SK-N-SH treated with all-trans-retinoic acid at 6 μM for 48 hours (cell line): ENCODE results near the gene PPIP5K2.

Experiments used
- ATAC-seq: fragments of 200-7000 bp; cut with Tn5 transposase; 3 replicates; pipeline ENCODE4 v1.9.1; 2020; ENCODE audit warnings: mild to moderate bottlenecking, moderate library complexity
- ARNTL ChIP-seq: fragments of 450-650 bp; formaldehyde crosslinking; IDR thresholded peaks from 2 replicates; pipeline ENCODE4 v1.5.0; 2020; ENCODE audit warnings: low read depth, mild to moderate bottlenecking, moderate library complexity, borderline replicate concordance
- BACH2 ChIP-seq: fragments of 250-450 bp; sonication (Bioruptor Pico); IDR thresholded peaks from 2 replicates; pipeline ENCODE4 v1.9.0; 2021; ENCODE audit warnings: mild to moderate bottlenecking, borderline replicate concordance
- CREB5 ChIP-seq: fragments of 250-450 bp; sonication (Bioruptor Pico); IDR thresholded peaks from 2 replicates; pipeline ENCODE4 v1.5.1; 2020; ENCODE audit warnings: low read depth, mild to moderate bottlenecking, moderate library complexity
- CSDC2 ChIP-seq: fragments of 250-450 bp; sonication (Bioruptor Pico); IDR thresholded peaks from 2 replicates; pipeline ENCODE4 v1.5.0; 2020; ENCODE audit warnings: mild to moderate bottlenecking, moderate library complexity
- CSRNP3 ChIP-seq: fragments of 250-450 bp; sonication (Bioruptor Pico); IDR thresholded peaks from 2 replicates; pipeline ENCODE4 v1.5.1; 2021; ENCODE audit warnings: mild to moderate bottlenecking, moderate library complexity
- ESRRG ChIP-seq: fragments of 250-450 bp; sonication (Bioruptor Pico); IDR thresholded peaks from 2 replicates; pipeline ENCODE4 v1.6.1; 2021; ENCODE audit warnings: mild to moderate bottlenecking
- GLIS3 ChIP-seq: fragments of 250-450 bp; sonication (Bioruptor Pico); IDR thresholded peaks from 2 replicates; pipeline ENCODE4 v1.5.0; 2020; ENCODE audit warnings: mild to moderate bottlenecking, moderate library complexity
- ISL1 ChIP-seq: fragments of 250-450 bp; sonication (Bioruptor Pico); IDR thresholded peaks from 2 replicates; pipeline ENCODE4 v2.1.2; 2022; ENCODE audit warnings: mild to moderate bottlenecking, moderate library complexity
- OSR1 ChIP-seq: fragments of 250-450 bp; sonication (Bioruptor Pico); IDR thresholded peaks from 2 replicates; pipeline ENCODE4 v1.8.0; 2022; ENCODE audit warnings: moderate library complexity, mild to moderate bottlenecking, inconsistent platforms
- POU6F1 ChIP-seq: fragments of 250-450 bp; sonication (Bioruptor Pico); IDR thresholded peaks from 2 replicates; pipeline ENCODE4 v1.8.0; 2021; ENCODE audit warnings: low read depth, mild to moderate bottlenecking, moderate library complexity, borderline replicate concordance
- PPARA ChIP-seq: fragments of 250-450 bp; sonication (Bioruptor Pico); IDR thresholded peaks from 2 replicates; pipeline ENCODE4 v1.5.0; 2020; ENCODE audit warnings: mild to moderate bottlenecking, borderline replicate concordance
- RARB ChIP-seq: fragments of 250-450 bp; sonication (Bioruptor Pico); IDR thresholded peaks from 2 replicates; pipeline ENCODE4 v1.8.0; 2021; ENCODE audit warnings: mild to moderate bottlenecking, moderate library complexity
- SNAI2 ChIP-seq: fragments of 250-450 bp; sonication (Bioruptor Pico); IDR thresholded peaks from 2 replicates; pipeline ENCODE4 v1.5.0; 2020; ENCODE audit warnings: mild to moderate bottlenecking, moderate library complexity
- TCF4 ChIP-seq: fragments of 250-450 bp; sonication (Bioruptor Pico); IDR thresholded peaks from 2 replicates; pipeline ENCODE4 v1.8.0; 2021; ENCODE audit warnings: mild to moderate bottlenecking, moderate library complexity, borderline replicate concordance
- TOX ChIP-seq: fragments of 250-450 bp; sonication (Bioruptor Pico); IDR thresholded peaks from 2 replicates; pipeline ENCODE4 v1.8.0; 2021; ENCODE audit warnings: mild to moderate bottlenecking, moderate library complexity, borderline replicate concordance
- ZC3H10 ChIP-seq: fragments of 250-450 bp; sonication (Bioruptor Pico); IDR thresholded peaks from 2 replicates; pipeline ENCODE4 v1.5.1; 2021; ENCODE audit warnings: mild to moderate bottlenecking, moderate library complexity
- ZFP3 ChIP-seq: fragments of 250-450 bp; sonication (Bioruptor Pico); IDR thresholded peaks from 2 replicates; pipeline ENCODE4 v1.5.0; 2020; ENCODE audit warnings: mild to moderate bottlenecking, moderate library complexity
- ZFP30 ChIP-seq: fragments of 450-650 bp; formaldehyde crosslinking; IDR thresholded peaks from 2 replicates; pipeline ENCODE4 v1.5.0; 2022; ENCODE audit warnings: mild to moderate bottlenecking, moderate library complexity
- ZNF565 ChIP-seq: fragments of 450-650 bp; formaldehyde crosslinking; conservative IDR thresholded peaks from 2 replicates; pipeline ENCODE4 v1.5.0; 2020; ENCODE audit warnings: low read depth, mild to moderate bottlenecking, moderate library complexity
- ZNF70 ChIP-seq: fragments of 450-650 bp; formaldehyde crosslinking; IDR thresholded peaks from 2 replicates; pipeline ENCODE4 v1.5.0; 2020; ENCODE audit warnings: mild to moderate bottlenecking, moderate library complexity
- ZNF8 ChIP-seq: fragments of 450-650 bp; formaldehyde crosslinking; IDR thresholded peaks from 2 replicates; pipeline ENCODE4 v1.5.0; 2020; ENCODE audit warnings: mild to moderate bottlenecking, moderate library complexity
- TF ChIP-seq, protein P1 (sequence below): fragments of 250-450 bp; sonication (Bioruptor Pico); IDR thresholded peaks from 2 replicates; pipeline ENCODE4 v1.5.0; 2020; ENCODE audit warnings: mild to moderate bottlenecking, moderate library complexity
- TF ChIP-seq, protein P2 (sequence below): fragments of 250-450 bp; sonication (Bioruptor Pico); IDR thresholded peaks from 2 replicates; pipeline ENCODE4 v1.8.0; 2020; ENCODE audit warnings: mild to moderate bottlenecking, moderate library complexity, borderline replicate concordance

The PPIP5K2 gene

DNA sequence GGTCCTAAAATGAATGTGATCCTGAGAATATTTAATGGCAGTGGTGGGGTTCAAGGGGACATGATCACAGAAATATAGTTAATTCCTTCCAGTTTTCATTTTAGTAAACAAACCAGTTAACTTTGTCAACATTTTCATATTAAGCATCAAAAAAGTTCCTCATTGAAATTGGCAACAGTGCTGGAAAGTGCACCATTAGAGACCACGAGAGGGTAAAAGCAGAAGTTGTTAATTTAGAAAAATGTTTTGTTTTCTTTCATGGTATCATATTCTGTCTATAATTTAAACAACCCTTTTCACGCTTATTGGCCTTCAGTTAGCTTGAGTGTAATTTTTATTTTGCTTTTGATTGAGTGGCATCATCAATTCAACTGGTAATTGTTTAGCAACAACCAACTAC, 12.0 kb upstream of the PPIP5K2 start:
- TF ChIP-seq ZNF70 (CRISPR knock-in tag) (no peak), ZNF8 (CRISPR knock-in tag) (no peak), CSDC2 (CRISPR knock-in tag) (no peak)
- TF ChIP-seq, all 23 proteins: peak for 0
- no peak for ATAC-seq

GRCh38 chr5:103109277-103109676, 10.8 kb upstream of the PPIP5K2 start:
- TF ChIP-seq CREB5 (CRISPR knock-in tag) (no peak), ZFP3 (CRISPR knock-in tag) (no peak), OSR1 (CRISPR knock-in tag) (no peak), SNAI2 (CRISPR knock-in tag) (no peak), ZNF70 (CRISPR knock-in tag) (no peak), RARB (CRISPR knock-in tag) (no peak), ZFP30 (CRISPR knock-in tag) (no peak), ISL1 (CRISPR knock-in tag) (no peak), CSRNP3 (no peak), ZNF8 (CRISPR knock-in tag) (no peak), PPARA (CRISPR knock-in tag) (no peak), ESRRG (CRISPR knock-in tag) (no peak), TCF4 (CRISPR knock-in tag) (no peak), GLIS3 (CRISPR knock-in tag) (no peak)
- ATAC-seq = no peak

DNA sequence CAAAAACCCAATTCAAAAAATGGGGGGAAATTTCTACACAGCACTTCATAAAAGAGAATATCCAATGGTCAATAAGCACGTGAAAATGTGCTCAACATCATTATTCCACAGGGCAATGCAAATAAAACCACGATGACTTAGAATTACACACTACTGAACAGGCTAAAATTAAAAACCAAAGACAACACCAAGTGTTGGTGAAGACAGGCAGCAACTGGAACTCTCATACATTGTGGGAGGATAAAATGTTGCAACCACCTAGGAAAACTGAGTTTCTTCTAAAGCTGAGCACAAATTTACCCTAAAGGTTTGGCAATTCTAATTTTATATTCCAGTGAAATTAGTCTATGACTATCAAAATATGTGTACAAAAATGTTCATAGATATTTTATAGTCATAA, 9.7 kb upstream of the PPIP5K2 start:
- no peak for ATAC-seq
- no peak for TF ChIP-seq ESRRG (CRISPR knock-in tag)
- TF ChIP-seq ISL1 (CRISPR knock-in tag) = no peak
- no peak for TF ChIP-seq ARNTL (CRISPR knock-in tag)
- TF ChIP-seq, protein P1, sequence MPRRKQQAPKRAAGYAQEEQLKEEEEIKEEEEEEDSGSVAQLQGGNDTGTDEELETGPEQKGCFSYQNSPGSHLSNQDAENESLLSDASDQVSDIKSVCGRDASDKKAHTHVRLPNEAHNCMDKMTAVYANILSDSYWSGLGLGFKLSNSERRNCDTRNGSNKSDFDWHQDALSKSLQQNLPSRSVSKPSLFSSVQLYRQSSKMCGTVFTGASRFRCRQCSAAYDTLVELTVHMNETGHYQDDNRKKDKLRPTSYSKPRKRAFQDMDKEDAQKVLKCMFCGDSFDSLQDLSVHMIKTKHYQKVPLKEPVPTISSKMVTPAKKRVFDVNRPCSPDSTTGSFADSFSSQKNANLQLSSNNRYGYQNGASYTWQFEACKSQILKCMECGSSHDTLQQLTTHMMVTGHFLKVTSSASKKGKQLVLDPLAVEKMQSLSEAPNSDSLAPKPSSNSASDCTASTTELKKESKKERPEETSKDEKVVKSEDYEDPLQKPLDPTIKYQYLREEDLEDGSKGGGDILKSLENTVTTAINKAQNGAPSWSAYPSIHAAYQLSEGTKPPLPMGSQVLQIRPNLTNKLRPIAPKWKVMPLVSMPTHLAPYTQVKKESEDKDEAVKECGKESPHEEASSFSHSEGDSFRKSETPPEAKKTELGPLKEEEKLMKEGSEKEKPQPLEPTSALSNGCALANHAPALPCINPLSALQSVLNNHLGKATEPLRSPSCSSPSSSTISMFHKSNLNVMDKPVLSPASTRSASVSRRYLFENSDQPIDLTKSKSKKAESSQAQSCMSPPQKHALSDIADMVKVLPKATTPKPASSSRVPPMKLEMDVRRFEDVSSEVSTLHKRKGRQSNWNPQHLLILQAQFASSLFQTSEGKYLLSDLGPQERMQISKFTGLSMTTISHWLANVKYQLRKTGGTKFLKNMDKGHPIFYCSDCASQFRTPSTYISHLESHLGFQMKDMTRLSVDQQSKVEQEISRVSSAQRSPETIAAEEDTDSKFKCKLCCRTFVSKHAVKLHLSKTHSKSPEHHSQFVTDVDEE (CRISPR knock-in tag) = no peak
- TF ChIP-seq ZC3H10 = no peak
- TF ChIP-seq CREB5 (CRISPR knock-in tag) = no peak

DNA sequence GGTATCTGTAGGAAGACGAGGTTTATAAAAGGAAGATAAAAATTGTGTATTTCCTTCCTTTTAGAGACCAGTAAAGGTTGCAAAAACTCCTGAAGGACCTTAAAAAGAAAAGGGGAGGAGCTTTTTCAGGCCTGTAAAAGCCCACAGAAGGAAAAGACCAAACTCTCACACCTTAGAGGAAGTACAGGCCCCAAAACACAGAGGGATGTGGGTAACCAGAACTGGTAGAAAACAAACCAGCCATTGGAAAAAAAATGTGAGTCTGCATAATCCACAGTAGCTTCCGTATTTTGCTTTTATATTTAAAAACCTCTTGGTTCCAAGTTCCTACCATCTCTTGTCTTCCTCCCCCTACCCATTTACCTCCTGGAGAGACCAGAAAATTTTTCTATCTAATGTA, 8.6 kb upstream of the PPIP5K2 start:
- no peak for ATAC-seq
- TF ChIP-seq ZNF70 (CRISPR knock-in tag) (no peak), ZC3H10 (no peak), ZFP30 (CRISPR knock-in tag) (no peak)

DNA sequence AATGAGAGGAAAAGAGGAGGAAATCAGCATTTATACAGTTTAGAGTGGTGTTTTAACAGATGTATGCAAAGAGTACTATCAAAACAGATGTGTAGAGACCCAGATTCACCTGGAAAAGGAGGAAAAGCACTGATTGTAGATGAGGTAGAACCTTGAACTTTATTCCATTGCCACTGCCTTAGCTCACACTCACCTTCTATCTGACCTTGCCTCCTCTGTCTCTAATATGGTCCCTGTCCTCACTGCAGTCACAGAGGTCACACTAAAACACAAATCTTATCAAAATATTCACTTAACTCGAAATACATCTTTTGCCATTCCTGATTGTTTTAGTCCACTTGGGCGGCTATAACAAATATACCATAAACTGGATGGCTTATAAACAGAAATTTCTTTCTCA, 7.2 kb upstream of the PPIP5K2 start:
- ATAC-seq = no peak
- TF ChIP-seq SNAI2 (CRISPR knock-in tag) = no peak
- TF ChIP-seq ZFP3 (CRISPR knock-in tag) = no peak
- TF ChIP-seq ZC3H10 = no peak
- no peak for TF ChIP-seq ZNF70 (CRISPR knock-in tag)
- TF ChIP-seq GLIS3 (CRISPR knock-in tag) = no peak
- no peak for TF ChIP-seq ISL1 (CRISPR knock-in tag)
- no peak for TF ChIP-seq ESRRG (CRISPR knock-in tag)
- TF ChIP-seq TOX (CRISPR knock-in tag) = no peak
- TF ChIP-seq, protein P2, sequence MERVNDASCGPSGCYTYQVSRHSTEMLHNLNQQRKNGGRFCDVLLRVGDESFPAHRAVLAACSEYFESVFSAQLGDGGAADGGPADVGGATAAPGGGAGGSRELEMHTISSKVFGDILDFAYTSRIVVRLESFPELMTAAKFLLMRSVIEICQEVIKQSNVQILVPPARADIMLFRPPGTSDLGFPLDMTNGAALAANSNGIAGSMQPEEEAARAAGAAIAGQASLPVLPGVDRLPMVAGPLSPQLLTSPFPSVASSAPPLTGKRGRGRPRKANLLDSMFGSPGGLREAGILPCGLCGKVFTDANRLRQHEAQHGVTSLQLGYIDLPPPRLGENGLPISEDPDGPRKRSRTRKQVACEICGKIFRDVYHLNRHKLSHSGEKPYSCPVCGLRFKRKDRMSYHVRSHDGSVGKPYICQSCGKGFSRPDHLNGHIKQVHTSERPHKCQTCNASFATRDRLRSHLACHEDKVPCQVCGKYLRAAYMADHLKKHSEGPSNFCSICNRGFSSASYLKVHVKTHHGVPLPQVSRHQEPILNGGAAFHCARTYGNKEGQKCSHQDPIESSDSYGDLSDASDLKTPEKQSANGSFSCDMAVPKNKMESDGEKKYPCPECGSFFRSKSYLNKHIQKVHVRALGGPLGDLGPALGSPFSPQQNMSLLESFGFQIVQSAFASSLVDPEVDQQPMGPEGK (CRISPR knock-in tag) = no peak
- no peak for TF ChIP-seq PPARA (CRISPR knock-in tag)
- TF ChIP-seq ZNF565 (CRISPR knock-in tag) = no peak
- no peak for TF ChIP-seq ZFP30 (CRISPR knock-in tag)
- TF ChIP-seq BACH2 (CRISPR knock-in tag) = no peak
- no peak for TF ChIP-seq OSR1 (CRISPR knock-in tag)
- TF ChIP-seq ARNTL (CRISPR knock-in tag) = no peak
- no peak for TF ChIP-seq POU6F1 (CRISPR knock-in tag)
- TF ChIP-seq TCF4 (CRISPR knock-in tag) = no peak
- TF ChIP-seq CSDC2 (CRISPR knock-in tag) = no peak
- TF ChIP-seq ZNF8 (CRISPR knock-in tag) = no peak
